ENCODE results near the gene LETM1.

LETM1 gene

GRCh38 chr4:1775731-1776500, 80.0 kb downstream of the LETM1 start:
- DNase-seq = peak; percentile 12

GRCh38 chr4:1773754-1774153, 82.2 kb downstream of the LETM1 start:
- in situ Hi-C loops (cut with HindIII; ENCODE audit: low pct_ligation_motif_present, low pct_unique_long_range_greater_than_20kb, low sequenced_read_pairs) = no loop called here
- no peak for DNase-seq

More at GRCh38 chr4:1775731-1776500, 80.0 kb downstream of the LETM1 start:
- in situ Hi-C loops (cut with HindIII; ENCODE audit: low pct_ligation_motif_present, low pct_unique_long_range_greater_than_20kb, low sequenced_read_pairs) = no loop called here

- DNase-seq = no peak
- in situ Hi-C loops (cut with HindIII; ENCODE audit: low pct_ligation_motif_present, low pct_unique_long_range_greater_than_20kb, low sequenced_read_pairs) = no loop called here
Measured at GRCh38 chr4:1772853-1773538, 83.0 kb downstream of the LETM1 start.

DNA sequence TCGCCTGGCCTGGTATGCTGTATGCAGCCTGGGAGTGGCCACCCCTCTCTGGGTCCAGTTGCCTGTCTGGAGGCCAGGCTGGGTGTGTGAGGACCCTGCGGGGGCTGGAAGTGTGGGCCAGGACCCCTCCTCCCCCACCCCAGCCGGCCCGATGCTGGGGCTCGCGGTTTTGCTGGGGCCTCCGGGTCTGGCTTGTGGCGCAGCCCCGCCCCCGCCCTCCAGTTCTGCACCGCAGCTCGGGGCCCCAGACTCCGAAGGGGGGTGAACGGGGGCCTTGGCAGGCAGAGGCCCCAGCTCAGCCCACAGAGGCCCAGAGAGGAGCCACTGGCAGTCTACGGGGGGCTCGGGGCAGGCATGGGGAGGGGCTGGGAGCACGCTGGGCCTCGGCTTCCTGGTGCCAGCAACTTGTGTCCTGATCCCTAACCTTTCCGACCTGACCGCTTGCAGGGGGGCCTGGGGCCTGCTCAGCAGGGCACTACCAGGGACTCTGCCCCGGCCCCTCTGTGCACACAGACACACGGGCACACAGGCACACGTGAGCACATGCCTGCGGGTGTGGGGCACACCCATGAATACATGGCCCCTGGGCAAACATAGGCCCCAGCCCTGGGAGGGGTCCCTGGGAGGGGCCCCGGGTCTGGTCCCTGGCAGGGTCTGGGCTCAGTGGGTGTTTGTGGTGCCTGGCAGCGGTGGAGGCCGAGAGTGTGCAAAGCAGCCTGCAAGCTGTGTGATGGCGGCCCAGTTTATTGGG, 84.2 kb downstream of the LETM1 start:
- DNase-seq = no peak
- in situ Hi-C loops (cut with HindIII; ENCODE audit: low pct_ligation_motif_present, low pct_unique_long_range_greater_than_20kb, low sequenced_read_pairs) = no loop called here

GRCh38 chr4:1770791-1771231, 85.1 kb downstream of the LETM1 start:
- DNase-seq = no peak
- in situ Hi-C loops (cut with HindIII; ENCODE audit: low pct_ligation_motif_present, low pct_unique_long_range_greater_than_20kb, low sequenced_read_pairs) = no loop called here

GRCh38 chr4:1770245-1770644, 85.7 kb downstream of the LETM1 start:
- DNase-seq = no peak
- in situ Hi-C loops (cut with HindIII; ENCODE audit: low pct_ligation_motif_present, low pct_unique_long_range_greater_than_20kb, low sequenced_read_pairs) = no loop called here

DNA sequence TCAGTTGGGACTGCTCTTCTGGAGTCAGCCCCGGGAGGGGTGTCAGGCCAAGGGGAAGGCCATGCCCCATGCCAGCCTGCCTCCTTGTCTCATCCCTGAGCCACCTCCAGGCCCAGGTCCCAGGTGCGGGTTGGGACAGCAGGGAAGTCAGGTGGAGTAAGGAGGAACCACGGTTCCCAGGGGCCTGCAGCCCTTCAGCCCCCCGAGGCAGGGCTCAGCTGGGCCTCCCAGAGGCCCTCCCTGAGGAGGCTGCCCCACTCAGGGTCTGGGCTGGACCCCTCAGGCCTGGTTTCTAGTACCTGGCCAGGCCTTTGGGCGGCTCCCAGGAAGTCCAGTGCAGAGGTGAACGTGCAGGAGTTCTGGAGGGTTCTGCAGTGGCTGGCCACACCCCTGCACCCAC, 86.3 kb downstream of the LETM1 start:
- in situ Hi-C loops (cut with HindIII; ENCODE audit: low pct_ligation_motif_present, low pct_unique_long_range_greater_than_20kb, low sequenced_read_pairs) = no loop called here
- DNase-seq = no peak

DNA sequence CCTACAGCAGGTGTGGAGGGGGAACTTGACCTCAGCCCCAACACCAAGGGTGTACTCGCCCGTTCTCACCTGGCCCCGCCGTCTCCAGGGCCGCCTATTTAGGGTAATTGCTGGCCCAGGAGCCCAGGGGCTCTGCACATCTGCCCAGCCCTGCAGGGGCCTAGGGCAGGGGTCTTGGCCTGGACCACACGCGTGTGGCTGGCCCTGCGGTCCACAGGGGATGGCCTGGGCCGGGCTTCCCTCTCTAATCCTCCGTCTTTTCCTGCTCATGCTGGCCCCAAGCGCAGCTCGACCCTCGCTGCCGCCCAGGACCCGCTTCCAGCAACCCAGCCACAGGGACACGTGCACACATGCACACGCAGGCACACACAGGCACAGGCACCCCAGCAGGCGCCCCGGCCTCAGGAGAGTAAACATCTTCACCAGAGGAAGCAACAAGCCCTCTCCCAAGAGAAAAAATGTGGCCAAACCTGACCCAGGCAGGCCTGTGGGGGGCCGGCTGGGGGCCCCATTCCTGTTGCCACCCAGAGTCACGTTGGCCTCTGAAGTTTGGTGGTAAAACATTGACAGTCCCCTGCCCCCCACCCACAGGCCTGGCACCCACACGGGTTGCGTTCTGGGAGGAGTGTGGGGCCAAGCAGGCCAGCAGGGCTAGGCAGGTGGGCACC, 87.5 kb downstream of the LETM1 start:
- no peak for DNase-seq
- in situ Hi-C loops (cut with HindIII; ENCODE audit: low pct_ligation_motif_present, low pct_unique_long_range_greater_than_20kb, low sequenced_read_pairs) = no loop called here

DNA sequence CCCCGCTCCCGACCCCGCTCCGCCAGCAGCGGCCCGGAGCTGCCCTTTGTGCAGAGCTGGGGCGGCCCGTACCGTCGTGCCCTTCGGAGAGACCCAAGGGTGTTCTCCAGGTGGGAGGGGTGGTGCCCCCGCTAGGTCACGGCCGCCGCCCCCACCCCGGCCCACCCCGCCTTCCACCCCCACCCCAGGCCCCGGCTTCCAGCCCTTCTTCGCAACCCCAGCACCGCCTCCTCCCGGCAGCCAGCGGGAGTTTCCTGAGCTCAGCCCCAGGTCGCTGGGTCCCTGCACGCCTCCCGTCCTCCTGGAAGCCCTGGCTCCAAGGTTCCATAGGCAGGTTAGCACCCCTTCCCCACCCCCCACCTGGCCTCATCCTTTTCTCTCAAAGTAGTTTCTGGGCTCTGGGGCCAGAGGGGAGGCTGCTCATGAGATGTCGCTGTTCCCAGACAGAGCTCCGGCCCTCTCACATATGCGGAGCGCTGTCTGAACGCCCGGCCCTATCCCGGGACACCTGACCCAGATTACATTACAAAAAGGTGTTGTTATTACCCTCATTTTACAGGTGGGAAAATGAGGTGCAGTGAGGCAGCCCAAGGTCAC, 88.1 kb downstream of the LETM1 start:
- peak; percentile 47 for DNase-seq
- in situ Hi-C loops (cut with HindIII; ENCODE audit: low pct_ligation_motif_present, low pct_unique_long_range_greater_than_20kb, low sequenced_read_pairs) = no loop called here

GRCh38 chr4:1767061-1767769, 88.7 kb downstream of the LETM1 start:
- peak; percentile 16 for DNase-seq
- in situ Hi-C loops (cut with HindIII; ENCODE audit: low pct_ligation_motif_present, low pct_unique_long_range_greater_than_20kb, low sequenced_read_pairs) = no loop called here

GRCh38 chr4:1766106-1767060, 89.6 kb downstream of the LETM1 start:
- in situ Hi-C loops (cut with HindIII; ENCODE audit: low pct_ligation_motif_present, low pct_unique_long_range_greater_than_20kb, low sequenced_read_pairs) = no loop called here
- DNase-seq = no peak

DNA sequence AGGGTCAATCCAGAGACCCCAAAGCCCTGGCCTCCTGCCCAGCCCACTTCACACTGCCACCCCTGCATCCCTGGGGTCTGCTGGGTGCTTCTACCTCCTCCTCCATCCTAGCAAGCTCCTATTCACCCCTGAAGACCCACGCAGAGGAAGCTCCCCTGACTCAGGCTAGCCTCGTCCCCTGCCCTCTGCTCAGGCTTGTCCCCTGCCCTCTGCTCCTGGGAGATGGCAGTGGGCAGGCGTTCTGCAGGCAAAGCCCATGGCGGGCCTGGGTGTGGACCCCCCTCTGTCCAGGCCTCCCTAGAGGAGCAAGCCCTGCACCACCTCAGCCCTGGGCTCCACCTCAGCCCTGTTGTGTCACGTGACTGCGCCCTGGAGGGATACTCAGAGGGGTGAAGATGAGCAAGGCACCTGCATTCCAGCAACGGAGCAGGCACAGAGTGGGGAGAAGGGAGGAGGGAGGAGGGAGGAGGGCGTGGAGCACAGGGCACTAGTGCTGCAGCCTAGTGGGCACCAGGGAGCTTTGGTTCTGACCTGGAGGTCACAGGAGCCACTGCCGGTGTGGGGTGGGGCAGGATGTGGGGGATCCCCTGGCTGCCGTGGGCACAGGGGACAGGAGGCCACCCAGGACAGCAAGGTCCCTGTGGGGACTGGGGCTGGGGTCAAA, 90.4 kb downstream of the LETM1 start:
- in situ Hi-C loops (cut with HindIII; ENCODE audit: low pct_ligation_motif_present, low pct_unique_long_range_greater_than_20kb, low sequenced_read_pairs) = no loop called here

DNA sequence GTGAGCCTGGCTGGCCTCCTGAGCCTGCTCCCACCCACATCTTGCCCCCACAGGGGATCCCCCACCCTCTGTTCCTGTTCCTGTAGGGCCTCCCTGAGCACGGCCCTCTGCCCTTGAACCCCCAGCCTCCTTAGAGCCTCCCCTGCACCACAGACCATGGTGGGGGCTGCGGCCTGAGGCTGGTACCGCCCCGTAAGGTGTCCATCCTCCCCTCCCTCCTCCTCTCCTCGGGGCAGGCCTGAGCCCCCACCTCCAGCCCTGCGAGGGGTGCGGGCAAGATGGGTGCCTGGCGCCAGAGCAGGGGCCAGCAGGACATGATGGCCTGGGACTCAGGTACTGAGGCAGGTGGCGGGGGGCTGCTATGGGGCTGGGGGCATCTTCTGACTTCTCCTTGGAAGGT, 91.3 kb downstream of the LETM1 start:
- no peak for DNase-seq
- in situ Hi-C loops (cut with HindIII; ENCODE audit: low pct_ligation_motif_present, low pct_unique_long_range_greater_than_20kb, low sequenced_read_pairs) = no loop called here

More for the DNA sequence above, 90.4 kb downstream of the LETM1 start:
- no peak for DNase-seq

DNA sequence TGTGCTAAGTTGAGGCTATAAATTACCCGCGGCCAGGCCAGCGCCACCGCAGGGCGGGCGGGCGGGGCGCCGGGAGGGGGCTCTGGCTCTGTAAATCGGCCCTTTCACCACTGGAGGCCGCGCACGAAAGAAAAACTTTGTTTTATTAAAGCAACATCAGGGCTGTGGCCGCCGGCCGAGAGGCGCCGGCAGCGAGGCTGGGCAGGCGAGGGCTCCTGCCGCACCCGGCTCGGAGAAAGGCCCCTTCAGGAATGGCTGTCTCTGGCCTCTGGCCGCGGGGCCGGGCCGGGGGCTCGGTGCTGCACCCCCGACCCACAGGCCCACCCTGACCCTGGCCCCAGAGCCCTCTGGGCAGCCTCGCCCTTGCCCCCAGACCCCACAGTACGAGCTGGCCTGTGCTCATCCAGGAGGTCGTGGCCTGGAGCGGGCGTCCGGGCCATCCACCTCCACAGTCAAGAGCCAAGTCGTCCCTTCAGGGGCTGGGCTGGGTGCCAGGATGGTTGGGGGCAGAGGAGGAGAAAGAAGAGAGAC, 92.3 kb downstream of the LETM1 start:
- in situ Hi-C loops (cut with HindIII; ENCODE audit: low pct_ligation_motif_present, low pct_unique_long_range_greater_than_20kb, low sequenced_read_pairs) = no loop called here
- no peak for DNase-seq

GRCh38 chr4:1763070-1763549, 92.8 kb downstream of the LETM1 start:
- no peak for DNase-seq
- in situ Hi-C loops (cut with HindIII; ENCODE audit: low pct_ligation_motif_present, low pct_unique_long_range_greater_than_20kb, low sequenced_read_pairs) = no loop called here
